ENCODE data around the gene CCDC171. TPM values are rescaled to one million over a fixed set of nuclear protein-coding genes. Genes with fewer than 3 reads are reported as not detected.

Gene CCDC171
- total and polyA plus RNA-seq, 10 of the 15 experiments (the other 5 are each of a cell fraction or from before 2014, with no cell fraction given): 1.00 to 7.2 (median 2.8) TPM

GRCh38 chr9:15552636-15553527 is at the start of gene CCDC171 (continued):
- TF ChIP-seq SIX5 (IDR thresholded peaks at IDR 0.05; ENCODE audit: low read depth, low read length, severe bottlenecking): no peak
- TF ChIP-seq, protein P1, sequence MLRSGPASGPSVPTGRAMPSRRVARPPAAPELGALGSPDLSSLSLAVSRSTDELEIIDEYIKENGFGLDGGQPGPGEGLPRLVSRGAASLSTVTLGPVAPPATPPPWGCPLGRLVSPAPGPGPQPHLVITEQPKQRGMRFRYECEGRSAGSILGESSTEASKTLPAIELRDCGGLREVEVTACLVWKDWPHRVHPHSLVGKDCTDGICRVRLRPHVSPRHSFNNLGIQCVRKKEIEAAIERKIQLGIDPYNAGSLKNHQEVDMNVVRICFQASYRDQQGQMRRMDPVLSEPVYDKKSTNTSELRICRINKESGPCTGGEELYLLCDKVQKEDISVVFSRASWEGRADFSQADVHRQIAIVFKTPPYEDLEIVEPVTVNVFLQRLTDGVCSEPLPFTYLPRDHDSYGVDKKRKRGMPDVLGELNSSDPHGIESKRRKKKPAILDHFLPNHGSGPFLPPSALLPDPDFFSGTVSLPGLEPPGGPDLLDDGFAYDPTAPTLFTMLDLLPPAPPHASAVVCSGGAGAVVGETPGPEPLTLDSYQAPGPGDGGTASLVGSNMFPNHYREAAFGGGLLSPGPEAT (IDR thresholded peaks at IDR 0.05; ENCODE audit: low read depth): peak; percentile 97
- TF ChIP-seq PKNOX1 (IDR thresholded peaks at IDR 0.05): peak; percentile 69
- no peak for TF ChIP-seq MYC (IDR thresholded peaks at IDR 0.05; ENCODE audit: insufficient read depth, insufficient read length, insufficient replicate concordance, low read length, severe bottlenecking)
- TF ChIP-seq MYB (IDR thresholded peaks at IDR 0.05; ENCODE audit: borderline replicate concordance, low read depth, low read length): 0 out of 2 replicates have a peak, but pooled peaks have one; percentile 49
- no peak for TF ChIP-seq PRDM15 (CRISPR knock-in tag; IDR thresholded peaks at IDR 0.05)
- no peak for TF ChIP-seq RBBP5 (conservative IDR thresholded peaks at IDR 0.05)
- TF ChIP-seq TAF1 (IDR thresholded peaks at IDR 0.05; ENCODE audit: borderline replicate concordance, low read depth, low read length): peak; percentile 16; the same call in 1 of the 2 replicates
- peak; percentile 79 for TF ChIP-seq MAX (IDR thresholded peaks at IDR 0.05; ENCODE audit: low read depth, low read length)
- TF ChIP-seq, protein P2, sequence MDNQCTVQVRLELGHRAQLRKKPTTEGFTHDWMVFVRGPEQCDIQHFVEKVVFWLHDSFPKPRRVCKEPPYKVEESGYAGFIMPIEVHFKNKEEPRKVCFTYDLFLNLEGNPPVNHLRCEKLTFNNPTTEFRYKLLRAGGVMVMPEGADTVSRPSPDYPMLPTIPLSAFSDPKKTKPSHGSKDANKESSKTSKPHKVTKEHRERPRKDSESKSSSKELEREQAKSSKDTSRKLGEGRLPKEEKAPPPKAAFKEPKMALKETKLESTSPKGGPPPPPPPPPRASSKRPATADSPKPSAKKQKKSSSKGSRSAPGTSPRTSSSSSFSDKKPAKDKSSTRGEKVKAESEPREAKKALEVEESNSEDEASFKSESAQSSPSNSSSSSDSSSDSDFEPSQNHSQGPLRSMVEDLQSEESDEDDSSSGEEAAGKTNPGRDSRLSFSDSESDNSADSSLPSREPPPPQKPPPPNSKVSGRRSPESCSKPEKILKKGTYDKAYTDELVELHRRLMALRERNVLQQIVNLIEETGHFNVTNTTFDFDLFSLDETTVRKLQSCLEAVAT (IDR thresholded peaks at IDR 0.05): peak; percentile 36; the same call in 1 of the 2 replicates
- TF ChIP-seq IRF4 (IDR thresholded peaks at IDR 0.05; ENCODE audit: low read depth, low read length): no peak
- peak; percentile 33 for TF ChIP-seq MEF2B (IDR thresholded peaks at IDR 0.05; ENCODE audit: partially characterized antibody, poor library complexity, severe bottlenecking)
- TF ChIP-seq, protein P3, sequence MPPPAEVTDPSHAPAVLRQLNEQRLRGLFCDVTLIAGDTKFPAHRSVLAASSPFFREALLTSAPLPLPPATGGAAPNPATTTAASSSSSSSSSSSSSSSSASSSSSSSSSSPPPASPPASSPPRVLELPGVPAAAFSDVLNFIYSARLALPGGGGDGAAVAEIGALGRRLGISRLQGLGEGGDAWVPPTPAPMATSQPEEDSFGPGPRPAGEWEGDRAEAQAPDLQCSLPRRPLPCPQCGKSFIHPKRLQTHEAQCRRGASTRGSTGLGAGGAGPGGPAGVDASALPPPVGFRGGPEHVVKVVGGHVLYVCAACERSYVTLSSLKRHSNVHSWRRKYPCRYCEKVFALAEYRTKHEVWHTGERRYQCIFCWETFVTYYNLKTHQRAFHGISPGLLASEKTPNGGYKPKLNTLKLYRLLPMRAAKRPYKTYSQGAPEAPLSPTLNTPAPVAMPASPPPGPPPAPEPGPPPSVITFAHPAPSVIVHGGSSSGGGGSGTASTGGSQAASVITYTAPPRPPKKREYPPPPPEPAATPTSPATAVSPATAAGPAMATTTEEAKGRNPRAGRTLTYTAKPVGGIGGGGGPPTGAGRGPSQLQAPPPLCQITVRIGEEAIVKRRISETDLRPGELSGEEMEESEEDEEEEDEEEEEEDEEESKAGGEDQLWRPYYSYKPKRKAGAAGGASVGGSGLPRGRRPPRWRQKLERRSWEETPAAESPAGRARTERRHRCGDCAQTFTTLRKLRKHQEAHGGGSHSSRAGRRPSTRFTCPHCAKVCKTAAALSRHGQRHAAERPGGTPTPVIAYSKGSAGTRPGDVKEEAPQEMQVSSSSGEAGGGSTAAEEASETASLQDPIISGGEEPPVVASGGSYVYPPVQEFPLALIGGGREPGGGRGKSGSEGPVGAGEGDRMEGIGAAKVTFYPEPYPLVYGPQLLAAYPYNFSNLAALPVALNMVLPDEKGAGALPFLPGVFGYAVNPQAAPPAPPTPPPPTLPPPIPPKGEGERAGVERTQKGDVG (CRISPR knock-in tag; IDR thresholded peaks at IDR 0.05): no peak
- TF ChIP-seq CHD2 (IDR thresholded peaks at IDR 0.05; ENCODE audit: borderline replicate concordance, low read depth, low read length): no peak

All from GM12878 (cell line).